Measurements from ENCODE around the gene ACVRL1. TPM values are rescaled to one million over a fixed set of nuclear protein-coding genes. Genes with fewer than 3 reads are reported as not detected.

Gene ACVRL1
- total RNA-seq, 1 donor from 2014 or later: under 0.01 TPM

- FAIRE-seq (peak; percentile 23), DNase-seq (ENCODE audit: low read depth) (no peak)
- Histone ChIP-seq H3K36me3 (ENCODE audit: control insufficient read depth, insufficient read depth, low read length) (no peaks in the 10 kb centered on the region), H3K4me3 (ENCODE audit: low read depth, low read length) (no peak overlapping the region), H3K27me3 (ENCODE audit: control insufficient read depth, insufficient read depth, low read length) (no peaks in the 10 kb centered on the region)
- TF ChIP-seq CTCF (IDR thresholded peaks at IDR 0.05; ENCODE audit: insufficient read depth, low read length, severe bottlenecking): no peak
These were observed 10.6 kb downstream of the ACVRL1 start for GRCh38 chr12:51917746-51918453.

GRCh38 chr12:51920046-51920445 is 12.7 kb downstream of the ACVRL1 start:
- no peak for TF ChIP-seq CTCF (IDR thresholded peaks at IDR 0.05; ENCODE audit: insufficient read depth, low read length, severe bottlenecking)
- DNase-seq (ENCODE audit: low read depth): no peak
- no peak overlapping the region for H3K4me3 ChIP-seq (ENCODE audit: low read depth, low read length)

GRCh38 chr12:51921017-51921725 is 13.9 kb downstream of the ACVRL1 start:
- DNase-seq (ENCODE audit: low read depth) (no peak), FAIRE-seq (no peak)
- Histone ChIP-seq H3K27me3 (ENCODE audit: control insufficient read depth, insufficient read depth, low read length) (no peaks in the 10 kb centered on the region), H3K36me3 (ENCODE audit: control insufficient read depth, insufficient read depth, low read length) (no peaks in the 10 kb centered on the region), H3K4me3 (ENCODE audit: low read depth, low read length) (no peak overlapping the region)
- TF ChIP-seq CTCF (IDR thresholded peaks at IDR 0.05; ENCODE audit: insufficient read depth, low read length, severe bottlenecking): no peak

More at GRCh38 chr12:51920046-51920445, 12.7 kb downstream of the ACVRL1 start:
- Histone ChIP-seq H3K27me3 (ENCODE audit: control insufficient read depth, insufficient read depth, low read length) (no peaks in the 10 kb centered on the region), H3K36me3 (ENCODE audit: control insufficient read depth, insufficient read depth, low read length) (no peaks in the 10 kb centered on the region)
- no peak for FAIRE-seq

- no peaks in the 10 kb centered on the region for H3K36me3 ChIP-seq (ENCODE audit: control insufficient read depth, insufficient read depth, low read length)
- no peak for TF ChIP-seq CTCF (IDR thresholded peaks at IDR 0.05; ENCODE audit: insufficient read depth, low read length, severe bottlenecking)
- H3K27me3 ChIP-seq (ENCODE audit: control insufficient read depth, insufficient read depth, low read length): no peaks in the 10 kb centered on the region
- H3K4me3 ChIP-seq (ENCODE audit: low read depth, low read length): no peak overlapping the region
- DNase-seq (ENCODE audit: low read depth) (no peak), FAIRE-seq (no peak)
These were observed 14.8 kb downstream of the ACVRL1 start for GRCh38 chr12:51922146-51922545.

- H3K4me3 ChIP-seq (ENCODE audit: low read depth, low read length): no peak overlapping the region
- no peak for TF ChIP-seq CTCF (IDR thresholded peaks at IDR 0.05; ENCODE audit: insufficient read depth, low read length, severe bottlenecking)
- no peaks in the 10 kb centered on the region for H3K27me3 ChIP-seq (ENCODE audit: control insufficient read depth, insufficient read depth, low read length)
- H3K36me3 ChIP-seq (ENCODE audit: control insufficient read depth, insufficient read depth, low read length): no peaks in the 10 kb centered on the region
- FAIRE-seq (no peak), DNase-seq (ENCODE audit: low read depth) (no peak)
These were observed 15.6 kb downstream of the ACVRL1 start for GRCh38 chr12:51922762-51923505.
